WTC11 (cell line): Measurements from ENCODE around the gene RFTN1.

Source experiments
- ATF3 ChIP-seq: sonication (generic); formaldehyde crosslinking; conservative IDR thresholded peaks from 2 replicates; pipeline ENCODE4 v1.8.1; 2022; ENCODE audit warnings: mild to moderate bottlenecking, missing genetic modification reagents
- CTCF ChIP-seq: fragments of 200-600 bp; IDR thresholded peaks from 2 replicates; pipeline ENCODE4 v1.8.0; 2022; ENCODE audit warnings: antibody characterized with exemption
- E2F4 ChIP-seq: sonication (generic); formaldehyde crosslinking; IDR thresholded peaks from 2 replicates; pipeline ENCODE4 v1.8.1; 2022; ENCODE audit warnings: low read depth, mild to moderate bottlenecking, moderate library complexity, missing genetic modification reagents, borderline replicate concordance
- FOXP4 ChIP-seq: sonication (generic); formaldehyde crosslinking; IDR thresholded peaks from 2 replicates; pipeline ENCODE4 v1.8.0; 2022; ENCODE audit warnings: mild to moderate bottlenecking, missing genetic modification reagents
- MAX ChIP-seq: sonication (generic); formaldehyde crosslinking; IDR thresholded peaks from 2 replicates; pipeline ENCODE4 v1.8.0; 2022; ENCODE audit warnings: mild to moderate bottlenecking, missing genetic modification reagents
- NFE2L1 ChIP-seq: sonication (generic); formaldehyde crosslinking; IDR thresholded peaks from 2 replicates; pipeline ENCODE4 v1.8.1; 2023; ENCODE audit warnings: missing genetic modification reagents
- STAT6 ChIP-seq: sonication (generic); formaldehyde crosslinking; conservative IDR thresholded peaks from 2 replicates; pipeline ENCODE4 v1.8.1; 2023; ENCODE audit warnings: mild to moderate bottlenecking, low read depth, missing genetic modification reagents, moderate library complexity
- TEAD1 ChIP-seq: sonication (generic); formaldehyde crosslinking; IDR thresholded peaks from 2 replicates; pipeline ENCODE4 v1.8.0; 2022; ENCODE audit warnings: mild to moderate bottlenecking, missing genetic modification reagents
- USF2 ChIP-seq: sonication (generic); formaldehyde crosslinking; IDR thresholded peaks from 2 replicates; pipeline ENCODE4 v1.8.1; 2023; ENCODE audit warnings: mild to moderate bottlenecking, missing genetic modification reagents, moderate library complexity
- ZMAT4 ChIP-seq: fragments of 250-450 bp; sonication (Bioruptor Pico); IDR thresholded peaks from 2 replicates; pipeline ENCODE4 v1.9.0; 2021; ENCODE audit warnings: mild to moderate bottlenecking

GRCh38 chr3:16374935-16375245, 138.6 kb downstream of the RFTN1 start:
- TF ChIP-seq CTCF = no peak
- no peak for TF ChIP-seq E2F4 (CRISPR knock-in tag)
- no peak for TF ChIP-seq FOXP4 (CRISPR knock-in tag)
- no peak for TF ChIP-seq TEAD1
- TF ChIP-seq USF2 (CRISPR knock-in tag) = no peak
- no peak for TF ChIP-seq MAX (CRISPR knock-in tag)
- TF ChIP-seq NFE2L1 = no peak
- no peak for TF ChIP-seq ATF3 (CRISPR knock-in tag)
- no peak for TF ChIP-seq ZMAT4 (CRISPR knock-in tag)
- TF ChIP-seq STAT6 = no peak
